ENCODE measurements around the gene TTC9.

TTC9 gene

GRCh38 chr14:70601162-70601561 lies 40.6 kb upstream of the TTC9 start:
- Histone ChIP-seq H3K9me2 (replicated peaks; ENCODE audit: low read depth, low read length) (no peaks in the 10 kb centered on the region), H3K27me3 (ENCODE audit: insufficient read depth, low read length, poor library complexity, severe bottlenecking) (peaks cover 13% of the 10 kb centered on the region), H3K9ac (ENCODE audit: low read depth, low read length, poor library complexity, severe bottlenecking) (peak overlapping the region; percentile 72), H3K79me2 (ENCODE audit: insufficient read depth, low read length) (peaks cover 43% of the 10 kb centered on the region), H3K4me1 (ENCODE audit: insufficient read depth, low read length, poor library complexity, severe bottlenecking) (peaks cover 12% of the 10 kb centered on the region), H3K36me3 (ENCODE audit: insufficient read depth, low read length) (peaks cover 4% of the 10 kb centered on the region; the same call in 1 of the 2 replicates), H3K4me3 (ENCODE audit: low read length, poor library complexity, severe bottlenecking) (peak overlapping the region; percentile 81), H2AFZ (ENCODE audit: low read length) (peak overlapping the region; percentile 90), H3K4me2 (ENCODE audit: low read depth, low read length, poor library complexity, severe bottlenecking) (peak overlapping the region; percentile 84), H4K20me1 (ENCODE audit: insufficient read depth, low read length, poor library complexity, severe bottlenecking) (peaks cover 33% of the 10 kb centered on the region), H3F3A (ENCODE audit: low read depth) (no peaks in the 10 kb centered on the region), H3K9me3 (ENCODE audit: insufficient read depth, low read depth, low read length) (no peaks in the 10 kb centered on the region)
- TF ChIP-seq CTCF (conservative IDR thresholded peaks at IDR 0.05; ENCODE audit: low read length) (no peak), EZH2phosphoT487 (IDR thresholded peaks at IDR 0.05; ENCODE audit: borderline replicate concordance) (no peak)

- no peak overlapping the region for H3K9ac ChIP-seq (ENCODE audit: low read depth, low read length, poor library complexity, severe bottlenecking)
- no peak for TF ChIP-seq CTCF (conservative IDR thresholded peaks at IDR 0.05; ENCODE audit: low read length)
- TF ChIP-seq EZH2phosphoT487 (IDR thresholded peaks at IDR 0.05; ENCODE audit: borderline replicate concordance) = no peak
- no peak overlapping the region for H2AFZ ChIP-seq (ENCODE audit: low read length)
- H3K79me2 ChIP-seq (ENCODE audit: insufficient read depth, low read length) = peaks cover 32% of the 10 kb centered on the region
- H3K9me2 ChIP-seq (replicated peaks; ENCODE audit: low read depth, low read length) = no peaks in the 10 kb centered on the region
- H3K27me3 ChIP-seq (ENCODE audit: insufficient read depth, low read length, poor library complexity, severe bottlenecking) = peaks cover 13% of the 10 kb centered on the region
- no peak overlapping the region for H3K4me3 ChIP-seq (ENCODE audit: low read length, poor library complexity, severe bottlenecking)
- H3K36me3 ChIP-seq (ENCODE audit: insufficient read depth, low read length) = no peaks in the 10 kb centered on the region
- no peaks in the 10 kb centered on the region for H3F3A ChIP-seq (ENCODE audit: low read depth)
- peaks cover 12% of the 10 kb centered on the region for H3K4me1 ChIP-seq (ENCODE audit: insufficient read depth, low read length, poor library complexity, severe bottlenecking)
- H3K9me3 ChIP-seq (ENCODE audit: insufficient read depth, low read depth, low read length) = no peaks in the 10 kb centered on the region
- H4K20me1 ChIP-seq (ENCODE audit: insufficient read depth, low read length, poor library complexity, severe bottlenecking) = peaks cover 27% of the 10 kb centered on the region
- H3K4me2 ChIP-seq (ENCODE audit: low read depth, low read length, poor library complexity, severe bottlenecking) = no peak overlapping the region
Measured at GRCh38 chr14:70602254-70602653, 39.5 kb upstream of the TTC9 start.

- no peaks in the 10 kb centered on the region for H3F3A ChIP-seq (ENCODE audit: low read depth)
- no peaks in the 10 kb centered on the region for H3K4me1 ChIP-seq (ENCODE audit: insufficient read depth, low read length, poor library complexity, severe bottlenecking)
- H3K9me3 ChIP-seq (ENCODE audit: insufficient read depth, low read depth, low read length) = no peaks in the 10 kb centered on the region
Measured at GRCh38 chr14:70611216-70611615, 30.5 kb upstream of the TTC9 start.

More at GRCh38 chr14:70611216-70611615, 30.5 kb upstream of the TTC9 start:
- Histone ChIP-seq H3K27me3 (ENCODE audit: insufficient read depth, low read length, poor library complexity, severe bottlenecking) (no peaks in the 10 kb centered on the region), H3K4me3 (ENCODE audit: low read length, poor library complexity, severe bottlenecking) (no peak overlapping the region), H3K9ac (ENCODE audit: low read depth, low read length, poor library complexity, severe bottlenecking) (no peak overlapping the region), H4K20me1 (ENCODE audit: insufficient read depth, low read length, poor library complexity, severe bottlenecking) (no peaks in the 10 kb centered on the region), H3K4me2 (ENCODE audit: low read depth, low read length, poor library complexity, severe bottlenecking) (no peak overlapping the region), H3K79me2 (ENCODE audit: insufficient read depth, low read length) (no peaks in the 10 kb centered on the region), H3K36me3 (ENCODE audit: insufficient read depth, low read length) (no peaks in the 10 kb centered on the region), H2AFZ (ENCODE audit: low read length) (no peak overlapping the region), H3K9me2 (replicated peaks; ENCODE audit: low read depth, low read length) (no peaks in the 10 kb centered on the region)
- no peak for TF ChIP-seq CTCF (conservative IDR thresholded peaks at IDR 0.05; ENCODE audit: low read length)
- TF ChIP-seq EZH2phosphoT487 (IDR thresholded peaks at IDR 0.05; ENCODE audit: borderline replicate concordance) = no peak

All from Loucy (cell line).